ENCODE results near the gene KRT2.

KRT2 gene

GRCh38 chr12:52690351-52691075 lies 38.5 kb upstream of the KRT2 start:
- H3K36me3 ChIP-seq (ENCODE audit: insufficient read depth, low read length) = no peaks in the 10 kb centered on the region
- no peak overlapping the region for H2AFZ ChIP-seq (ENCODE audit: low read depth, low read length)
- H3K9me3 ChIP-seq (ENCODE audit: low read length) = no peaks in the 10 kb centered on the region
- no peaks in the 10 kb centered on the region for H3K4me1 ChIP-seq (ENCODE audit: insufficient read depth, low read length)
- no peak overlapping the region for H3K4me3 ChIP-seq (ENCODE audit: low read length)
- peaks cover 46% of the 10 kb centered on the region for H3K27me3 ChIP-seq (ENCODE audit: insufficient read depth, low read length)

GRCh38 chr12:52689936-52690335 lies 37.9 kb upstream of the KRT2 start:
- H2AFZ ChIP-seq (ENCODE audit: low read depth, low read length) = no peak overlapping the region
- H3K4me1 ChIP-seq (ENCODE audit: insufficient read depth, low read length) = no peaks in the 10 kb centered on the region
- no peak overlapping the region for H3K4me3 ChIP-seq (ENCODE audit: low read length)
- peaks cover 46% of the 10 kb centered on the region for H3K27me3 ChIP-seq (ENCODE audit: insufficient read depth, low read length)
- H3K36me3 ChIP-seq (ENCODE audit: insufficient read depth, low read length) = no peaks in the 10 kb centered on the region
- no peaks in the 10 kb centered on the region for H3K9me3 ChIP-seq (ENCODE audit: low read length)

DNA sequence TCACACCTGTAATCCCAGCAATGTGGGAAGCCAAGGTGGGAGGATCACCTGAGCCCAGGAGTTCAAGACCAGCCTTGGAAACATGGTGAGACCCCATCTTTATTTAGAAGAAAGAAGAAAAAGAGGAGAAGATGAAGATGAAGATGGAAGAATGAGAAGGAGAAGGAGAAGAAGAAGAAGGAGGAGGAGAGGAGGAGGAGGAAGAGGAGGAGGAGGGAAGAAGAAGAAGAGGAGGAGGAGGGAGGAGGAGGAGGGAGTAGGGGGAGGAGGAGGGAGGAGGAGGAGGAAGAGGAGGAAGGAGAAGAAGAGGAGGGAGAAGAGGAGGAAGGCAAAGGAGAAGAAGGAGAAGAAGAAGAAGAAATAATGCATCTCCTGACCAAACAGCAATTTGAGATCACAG lies 37.2 kb upstream of the KRT2 start:
- Histone ChIP-seq H3K4me3 (ENCODE audit: low read length) (no peak overlapping the region), H2AFZ (ENCODE audit: low read depth, low read length) (no peak overlapping the region), H3K4me1 (ENCODE audit: insufficient read depth, low read length) (no peaks in the 10 kb centered on the region), H3K36me3 (ENCODE audit: insufficient read depth, low read length) (no peaks in the 10 kb centered on the region), H3K9me3 (ENCODE audit: low read length) (no peaks in the 10 kb centered on the region), H3K27me3 (ENCODE audit: insufficient read depth, low read length) (peaks cover 46% of the 10 kb centered on the region)

DNA sequence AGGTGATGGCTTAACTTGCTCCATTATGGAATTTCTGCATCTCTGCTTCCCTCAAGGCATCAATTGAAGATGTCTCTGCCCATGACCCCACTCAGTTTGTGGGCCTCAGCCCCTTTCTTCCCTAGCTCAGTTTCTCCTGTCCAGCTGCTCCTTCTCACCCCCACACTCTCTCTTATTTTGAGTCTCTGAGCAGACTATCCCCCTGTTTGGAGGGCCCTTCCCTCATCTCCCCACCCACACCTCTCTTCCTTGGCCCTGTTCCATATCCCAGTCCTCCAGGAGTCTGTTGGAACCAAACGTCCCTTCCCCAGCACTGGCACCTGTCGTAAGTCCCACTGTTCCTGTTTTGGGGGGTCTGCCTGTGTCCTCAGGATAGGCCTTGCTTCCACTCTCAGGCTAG lies 36.5 kb upstream of the KRT2 start:
- Histone ChIP-seq H2AFZ (ENCODE audit: low read depth, low read length) (no peak overlapping the region), H3K4me3 (ENCODE audit: low read length) (no peak overlapping the region), H3K36me3 (ENCODE audit: insufficient read depth, low read length) (no peaks in the 10 kb centered on the region), H3K27me3 (ENCODE audit: insufficient read depth, low read length) (peaks cover 46% of the 10 kb centered on the region), H3K4me1 (ENCODE audit: insufficient read depth, low read length) (no peaks in the 10 kb centered on the region), H3K9me3 (ENCODE audit: low read length) (no peaks in the 10 kb centered on the region)

DNA sequence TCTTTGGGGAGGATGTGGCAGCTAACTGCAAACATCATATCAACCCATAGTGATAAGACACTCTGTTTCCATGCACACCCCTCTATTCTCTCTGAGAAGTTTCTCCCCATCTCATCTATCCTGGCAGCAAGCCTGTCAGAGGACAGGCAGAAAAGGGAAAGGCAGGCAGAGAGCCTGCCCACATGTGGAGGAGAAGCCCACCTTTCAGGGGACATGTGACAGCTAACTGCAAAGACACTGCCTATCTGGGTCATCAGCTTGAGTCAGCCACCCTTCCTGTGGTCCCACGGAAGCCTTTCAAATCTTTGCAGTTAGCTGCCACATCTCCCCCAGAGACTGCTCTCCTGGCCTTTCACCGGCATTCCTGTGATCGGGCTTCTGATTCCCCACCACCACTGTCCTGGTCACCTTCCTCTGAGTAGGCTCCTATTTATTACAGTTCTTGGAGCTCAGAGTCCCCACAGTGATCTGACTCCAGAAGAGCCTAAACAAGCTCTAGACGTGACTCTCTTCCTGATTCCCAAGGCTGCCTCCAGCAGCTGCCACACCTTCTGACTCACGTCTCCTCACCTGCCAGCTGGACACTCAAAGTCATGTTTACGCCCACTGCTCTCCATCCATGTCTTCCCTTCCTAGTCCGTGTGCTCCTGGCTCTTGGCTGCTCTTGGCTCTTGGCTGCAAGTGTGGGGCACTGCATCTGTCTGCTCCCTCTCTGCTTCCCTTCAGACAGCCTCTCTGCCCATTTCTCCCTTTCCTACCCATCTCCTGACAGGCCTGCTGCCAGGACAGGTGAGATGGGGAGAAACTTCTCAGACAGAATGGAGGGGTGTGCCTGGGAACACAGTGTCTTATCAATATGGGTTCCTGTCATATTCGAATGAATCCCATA lies 35.7 kb upstream of the KRT2 start:
- Histone ChIP-seq H3K4me3 (ENCODE audit: low read length) (no peak overlapping the region), H3K4me1 (ENCODE audit: insufficient read depth, low read length) (no peaks in the 10 kb centered on the region), H3K36me3 (ENCODE audit: insufficient read depth, low read length) (no peaks in the 10 kb centered on the region), H2AFZ (ENCODE audit: low read depth, low read length) (no peak overlapping the region), H3K9me3 (ENCODE audit: low read length) (no peaks in the 10 kb centered on the region), H3K27me3 (ENCODE audit: insufficient read depth, low read length) (peaks cover 39% of the 10 kb centered on the region)

GRCh38 chr12:52686756-52687487 lies 34.9 kb upstream of the KRT2 start:
- Histone ChIP-seq H3K4me3 (ENCODE audit: low read length) (no peak overlapping the region), H2AFZ (ENCODE audit: low read depth, low read length) (no peak overlapping the region), H3K36me3 (ENCODE audit: insufficient read depth, low read length) (no peaks in the 10 kb centered on the region), H3K9me3 (ENCODE audit: low read length) (no peaks in the 10 kb centered on the region), H3K4me1 (ENCODE audit: insufficient read depth, low read length) (no peaks in the 10 kb centered on the region), H3K27me3 (ENCODE audit: insufficient read depth, low read length) (peaks cover 33% of the 10 kb centered on the region)

DNA sequence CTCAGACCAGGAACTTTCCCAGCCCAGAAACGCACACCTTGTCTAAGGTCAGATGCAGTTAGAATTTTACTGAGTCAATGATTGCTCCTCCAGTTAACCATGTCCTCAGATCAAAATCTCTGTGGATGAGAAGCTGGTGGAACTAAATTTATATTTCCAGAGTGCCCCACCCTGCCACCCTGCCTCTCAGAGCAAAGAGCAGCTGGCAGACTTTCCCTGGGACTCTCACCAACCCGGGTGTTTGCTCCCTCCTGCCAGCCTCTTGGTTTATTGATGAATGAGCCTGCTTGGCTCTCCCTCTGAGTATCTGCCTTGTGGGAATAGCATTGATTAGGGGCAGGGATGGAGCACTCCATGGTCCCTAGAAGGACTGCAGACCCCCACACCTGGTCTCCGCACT lies 34.1 kb upstream of the KRT2 start:
- Histone ChIP-seq H3K9me3 (ENCODE audit: low read length) (no peaks in the 10 kb centered on the region), H2AFZ (ENCODE audit: low read depth, low read length) (no peak overlapping the region), H3K4me1 (ENCODE audit: insufficient read depth, low read length) (no peaks in the 10 kb centered on the region), H3K27me3 (ENCODE audit: insufficient read depth, low read length) (peaks cover 25% of the 10 kb centered on the region), H3K36me3 (ENCODE audit: insufficient read depth, low read length) (no peaks in the 10 kb centered on the region), H3K4me3 (ENCODE audit: low read length) (no peak overlapping the region)

DNA sequence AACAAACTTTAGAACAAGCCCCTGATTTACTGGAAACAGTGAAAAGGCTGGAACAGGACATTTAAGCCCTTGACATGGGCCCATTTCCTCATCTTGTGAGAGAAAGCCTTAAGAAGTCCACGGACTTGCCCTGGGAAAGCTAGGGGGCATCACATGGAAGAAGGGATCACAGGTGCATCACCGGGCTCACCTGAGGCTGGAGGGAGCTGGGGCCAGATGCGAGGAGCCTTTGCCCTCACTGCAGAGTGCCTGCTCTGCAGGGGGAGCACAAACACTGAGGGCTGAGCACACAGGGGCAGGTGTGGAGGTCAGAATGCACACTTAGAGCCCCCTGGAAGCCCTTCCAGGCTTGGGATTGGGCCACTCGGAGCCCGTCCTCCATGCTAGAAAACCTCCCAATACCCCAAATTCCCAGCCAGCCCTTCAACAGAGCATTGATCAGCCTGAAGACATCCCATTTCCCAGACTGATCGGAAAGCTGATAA lies 33.4 kb upstream of the KRT2 start:
- Histone ChIP-seq H3K36me3 (ENCODE audit: insufficient read depth, low read length) (no peaks in the 10 kb centered on the region), H3K4me1 (ENCODE audit: insufficient read depth, low read length) (no peaks in the 10 kb centered on the region), H3K4me3 (ENCODE audit: low read length) (no peak overlapping the region), H2AFZ (ENCODE audit: low read depth, low read length) (no peak overlapping the region), H3K27me3 (ENCODE audit: insufficient read depth, low read length) (peaks cover 18% of the 10 kb centered on the region), H3K9me3 (ENCODE audit: low read length) (no peaks in the 10 kb centered on the region)

- Histone ChIP-seq H3K27me3 (ENCODE audit: insufficient read depth, low read length) (peaks cover 9% of the 10 kb centered on the region), H3K36me3 (ENCODE audit: insufficient read depth, low read length) (no peaks in the 10 kb centered on the region), H2AFZ (ENCODE audit: low read depth, low read length) (no peak overlapping the region), H3K9me3 (ENCODE audit: low read length) (no peaks in the 10 kb centered on the region), H3K4me3 (ENCODE audit: low read length) (no peak overlapping the region), H3K4me1 (ENCODE audit: insufficient read depth, low read length) (no peaks in the 10 kb centered on the region)
Measured at GRCh38 chr12:52684431-52684830, 32.4 kb upstream of the KRT2 start.

DNA sequence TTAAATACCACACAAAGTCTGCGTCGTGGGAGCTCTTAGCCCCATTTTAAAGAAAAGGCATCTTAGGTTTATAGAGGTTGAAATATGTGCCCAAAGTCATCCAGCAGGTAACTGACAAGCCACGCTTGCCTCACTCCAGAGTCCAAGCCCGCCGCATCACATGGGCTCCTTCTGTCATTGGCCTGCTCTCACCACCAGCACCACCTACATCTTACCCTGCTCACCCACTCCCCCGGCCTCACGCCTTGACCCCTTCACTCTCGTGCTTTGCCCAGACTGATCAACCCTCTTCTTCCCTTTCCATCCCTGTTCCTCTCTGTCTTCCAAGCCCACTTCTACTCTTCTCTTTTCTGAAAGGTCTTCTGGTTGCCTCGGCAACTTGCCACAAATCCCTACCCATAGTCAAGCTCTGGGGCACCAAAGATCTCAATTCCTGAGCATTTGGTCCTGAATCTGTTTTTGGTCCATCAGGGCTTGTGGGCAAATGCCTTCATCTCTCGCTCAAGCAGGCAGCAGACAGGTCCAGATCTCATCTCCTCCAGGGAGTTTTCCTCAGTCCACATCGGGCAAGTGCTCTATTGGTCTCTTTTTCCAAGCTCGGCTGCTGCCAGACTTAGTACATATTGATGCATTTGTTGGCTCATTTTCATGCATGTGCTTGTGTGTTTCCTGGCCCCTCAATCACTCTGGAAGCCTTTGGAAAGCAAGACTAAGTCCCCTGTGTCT lies 31.7 kb upstream of the KRT2 start:
- Histone ChIP-seq H3K4me1 (ENCODE audit: insufficient read depth, low read length) (no peaks in the 10 kb centered on the region), H3K27me3 (ENCODE audit: insufficient read depth, low read length) (peaks cover 8% of the 10 kb centered on the region), H3K4me3 (ENCODE audit: low read length) (no peak overlapping the region), H3K9me3 (ENCODE audit: low read length) (no peaks in the 10 kb centered on the region), H3K36me3 (ENCODE audit: insufficient read depth, low read length) (no peaks in the 10 kb centered on the region), H2AFZ (ENCODE audit: low read depth, low read length) (no peak overlapping the region)

- no peaks in the 10 kb centered on the region for H3K36me3 ChIP-seq (ENCODE audit: insufficient read depth, low read length)
- H3K27me3 ChIP-seq (ENCODE audit: insufficient read depth, low read length) = peaks cover 6% of the 10 kb centered on the region
- no peak overlapping the region for H3K4me3 ChIP-seq (ENCODE audit: low read length)
- no peaks in the 10 kb centered on the region for H3K9me3 ChIP-seq (ENCODE audit: low read length)
- H2AFZ ChIP-seq (ENCODE audit: low read depth, low read length) = no peak overlapping the region
- no peaks in the 10 kb centered on the region for H3K4me1 ChIP-seq (ENCODE audit: insufficient read depth, low read length)
Measured at GRCh38 chr12:52682938-52683574, 31.0 kb upstream of the KRT2 start.

- no peaks in the 10 kb centered on the region for H3K4me1 ChIP-seq (ENCODE audit: insufficient read depth, low read length)
- H3K36me3 ChIP-seq (ENCODE audit: insufficient read depth, low read length) = no peaks in the 10 kb centered on the region
- H3K27me3 ChIP-seq (ENCODE audit: insufficient read depth, low read length) = peaks cover 6% of the 10 kb centered on the region
- no peaks in the 10 kb centered on the region for H3K9me3 ChIP-seq (ENCODE audit: low read length)
- no peak overlapping the region for H3K4me3 ChIP-seq (ENCODE audit: low read length)
- no peak overlapping the region for H2AFZ ChIP-seq (ENCODE audit: low read depth, low read length)
Measured at GRCh38 chr12:52682381-52682660, 30.3 kb upstream of the KRT2 start.

Data from neuron (in vitro differentiated cells).